AG04450 (cell line): ENCODE results near the gene SF3A1. TPM values are rescaled to one million over a fixed set of nuclear protein-coding genes. Genes with fewer than 3 reads are reported as not detected.

Experiments used
- CTCF ChIA-PET: fragments of 300-600, 350-600 bp; formaldehyde crosslinking; extraction: SDS; loops from one replicate; lab custom pipeline; 2022; ENCODE audit warnings: antibody characterized with exemption, inconsistent platforms; lab: Charles Lee
- POLR2A ChIA-PET: fragments of 350-600 bp; formaldehyde crosslinking; extraction: SDS; loops from one replicate; lab custom pipeline; 2021; ENCODE audit warnings: antibody characterized with exemption, inconsistent platforms; lab: Yijun Ruan, JAX
- DNase-seq: peaks from one replicate; pipeline ENCODE4 v3.0.0-alpha.2; 2011; ENCODE audit warnings: low read depth, low spot score
- H3K27ac ChIP-seq: one replicate; pipeline ENCODE4 v1.5.1; 2012; ENCODE audit warnings: low read depth, low read length, control low read depth
- H3K27me3 ChIP-seq: one replicate; pipeline ENCODE4 v1.6.0; 2012; ENCODE audit warnings: low read length; ENCODE audit not compliant: control insufficient read depth, insufficient read depth
- H3K4me3 ChIP-seq: 2 replicates; pipeline ENCODE4 v1.5.1; 2011; ENCODE audit warnings: mild to moderate bottlenecking, low read depth, low read length, control low read depth
- H3K9me3 ChIP-seq: 2 replicates; pipeline ENCODE4 v1.5.1; 2012; ENCODE audit warnings: low read length; ENCODE audit not compliant: control insufficient read depth, insufficient read depth
- CTCF ChIP-seq: IDR thresholded peaks from 2 replicates; pipeline ENCODE4 v1.5.1; 2011; ENCODE audit warnings: low read depth, low read length, control low read depth, inconsistent platforms
- polyA plus RNA-seq: library from polyadenylated mRNA; depleted of rRNA; stranded (reverse); fragments of >200 nt; gene quantifications from 2 replicates; pipeline ENCODE4 v1.2.3, GENCODE V29; 2011

SF3A1 gene
- polyA plus RNA-seq, 1 experiment: 53.1 TPM

GRCh38 chr22:30336752-30337460 is 19.8 kb downstream of the SF3A1 start:
- H3K27me3 ChIP-seq: no peaks in the 10 kb centered on the region
- TF ChIP-seq CTCF: no peak
- no peak overlapping the region for H3K4me3 ChIP-seq
- H3K9me3 ChIP-seq: no peaks in the 10 kb centered on the region; the same call in 1 of the 2 replicates
- POLR2A ChIA-PET: no interaction called here
- no peak overlapping the region for H3K27ac ChIP-seq
- CTCF ChIA-PET: interaction anchor here (0.8 kb wide), 1 partner anchor 228 kb away, joined by 3 read pairs; no protein-coding TSS in a partner anchor
- DNase-seq: no peak

- no peak for TF ChIP-seq CTCF
- CTCF ChIA-PET: interaction anchor here (1.5 kb wide), 1 partner anchor 48 kb away, joined by 4 read pairs; no protein-coding TSS in a partner anchor
These were observed 21.5 kb downstream of the SF3A1 start for GRCh38 chr22:30335236-30335635.

GRCh38 chr22:30334646-30335045 is 22.0 kb downstream of the SF3A1 start:
- Histone ChIP-seq H3K9me3 (no peaks in the 10 kb centered on the region), H3K27me3 (no peaks in the 10 kb centered on the region), H3K27ac (no peak overlapping the region), H3K4me3 (no peak overlapping the region)
- no peak for DNase-seq
- ChIA-PET POLR2A (interaction anchor here (1.3 kb wide), 1 partner anchor 12 kb away, joined by 10 read pairs; no protein-coding TSS in a partner anchor), CTCF (interaction anchor here (1.5 kb wide), 1 partner anchor 47 kb away, joined by 4 read pairs; no protein-coding TSS in a partner anchor)
- TF ChIP-seq CTCF: no peak

More at GRCh38 chr22:30335236-30335635, 21.5 kb downstream of the SF3A1 start:
- no peaks in the 10 kb centered on the region for H3K27me3 ChIP-seq
- H3K27ac ChIP-seq: no peak overlapping the region
- POLR2A ChIA-PET: interaction anchor here (1.3 kb wide), 1 partner anchor 13 kb away, joined by 10 read pairs; no protein-coding TSS in a partner anchor
- no peaks in the 10 kb centered on the region for H3K9me3 ChIP-seq
- no peak overlapping the region for H3K4me3 ChIP-seq
- no peak for DNase-seq

- TF ChIP-seq CTCF: no peak
- CTCF ChIA-PET: interaction anchor here (2.2 kb wide), 1 partner anchor 46 kb away, joined by 8 read pairs; no protein-coding TSS in a partner anchor
- H3K4me3 ChIP-seq: no peak overlapping the region
These were observed 23.0 kb downstream of the SF3A1 start for GRCh38 chr22:30333707-30334087.

More at GRCh38 chr22:30333707-30334087, 23.0 kb downstream of the SF3A1 start:
- H3K27me3 ChIP-seq: no peaks in the 10 kb centered on the region
- no peaks in the 10 kb centered on the region for H3K9me3 ChIP-seq
- POLR2A ChIA-PET: no interaction called here
- DNase-seq: no peak
- H3K27ac ChIP-seq: no peak overlapping the region
